ENCODE data around the gene FSTL4.

DNA sequence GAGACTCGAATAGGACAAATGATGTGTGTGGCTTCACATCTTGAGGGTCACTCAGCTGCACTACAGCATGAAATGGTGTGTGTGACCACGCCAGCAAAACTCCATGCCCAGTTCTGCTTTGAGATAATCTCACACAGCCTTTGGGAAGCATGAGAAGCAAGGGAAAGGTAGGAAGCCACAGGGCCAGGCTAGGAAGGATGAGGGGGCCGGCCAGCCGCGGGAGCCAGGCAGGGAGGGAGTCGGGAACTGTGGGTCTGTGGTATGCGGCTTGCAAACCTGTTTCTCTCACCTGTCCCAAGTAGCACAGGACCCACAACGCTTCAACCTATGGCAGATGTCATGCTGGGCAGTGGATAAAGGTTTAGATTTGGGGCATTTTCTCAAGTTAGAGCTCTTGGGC lies 418.5 kb downstream of the FSTL4 start:
- TF ChIP-seq CTCF (IDR thresholded peaks at IDR 0.05) (no peak), EP300 (IDR thresholded peaks at IDR 0.05) (no peak), POLR2A (IDR thresholded peaks at IDR 0.05; ENCODE audit: low read depth) (no peak)
